ENCODE results near the gene KIFC1.

The KIFC1 gene

GRCh38 chr6:33418690-33419291 is 27.2 kb downstream of the KIFC1 start:
- H3K4me1 ChIP-seq = peaks cover 51 to 63% (median 58%) of the 10 kb centered on the region in 10 experiments
- H3K36me3 ChIP-seq = peaks cover 25 to 32% (median 26%) of the 10 kb centered on the region in 11 experiments; a peak in 21 of 22 replicates
- peak overlapping the region; percentile 61 to 82 (median 77) for H3K9ac ChIP-seq
- peak overlapping the region; percentile 78 to 89 (median 86) for H3K27ac ChIP-seq
- H3K27me3 ChIP-seq = peaks cover 0 to 15% (median 0%) of the 10 kb centered on the region in 11 experiments; a peak in 2 of 22 replicates
- H4K20me1 ChIP-seq = peaks cover 6 to 35% (median 17%) of the 10 kb centered on the region in 11 experiments; a peak in 10 of 22 replicates
- H3K4me2 ChIP-seq = peak overlapping the region; percentile 76 to 98 (median 88)
- H3K9me3 ChIP-seq (replicated peaks in 1 of 11) = no peaks in the 10 kb centered on the region
- peak overlapping the region; percentile 44 to 91 (median 79) for H3K4me3 ChIP-seq
- no peak for TF ChIP-seq Cebpa-rat (IDR thresholded peaks at IDR 0.05)

- Histone ChIP-seq H3K27ac (peak within 1 kb of the TSS; percentile 78 to 89 (median 86)), H3K27me3 (peaks cover 0 to 15% (median 0%) of the 10 kb centered on the region in 11 experiments; a peak in 2 of 22 replicates), H3K4me1 (peaks cover 51 to 63% (median 58%) of the 10 kb centered on the region in 10 experiments), H4K20me1 (peaks cover 6 to 27% (median 13%) of the 10 kb centered on the region in 11 experiments; a peak in 10 of 22 replicates), H3K9me3 (replicated peaks in 1 of 11) (no peaks in the 10 kb centered on the region), H3K9ac (peak within 1 kb of the TSS; percentile 54 to 78 (median 74); a peak in 20 of 22 replicates), H3K4me3 (peak within 1 kb of the TSS in 9 of 10 experiments; percentile 36 to 80 (median 51); a peak in 15 of 20 replicates), H3K4me2 (peak within 1 kb of the TSS; percentile 76 to 98 (median 88)), H3K36me3 (peaks cover 14 to 21% (median 18%) of the 10 kb centered on the region in 11 experiments; a peak in 20 of 22 replicates)
- no peak for TF ChIP-seq Cebpa-rat (IDR thresholded peaks at IDR 0.05)
Measured at GRCh38 chr6:33419580-33420490, 28.2 kb downstream of the KIFC1 start, which contains the start of gene SYNGAP1. TSS of gene SYNGAP1 (plus strand) at chr6:33420065. CDS start at chr6:33420265, 200 bp downstream.

- peaks cover 6 to 12% (median 9%) of the 10 kb centered on the region in 11 experiments; a peak in 20 of 22 replicates for H3K36me3 ChIP-seq
- no peaks in the 10 kb centered on the region for H3K9me3 ChIP-seq (replicated peaks in 1 of 11)
- H3K4me2 ChIP-seq = peak overlapping the region in 6 of 11 experiments; percentile 13 to 51 (median 32); a peak in 9 of 22 replicates
- no peak overlapping the region for H3K27ac ChIP-seq
- no peak for TF ChIP-seq Cebpa-rat (IDR thresholded peaks at IDR 0.05)
- no peak overlapping the region; a peak in 1 of 22 replicates for H3K9ac ChIP-seq
- peaks cover 0 to 15% (median 0%) of the 10 kb centered on the region in 11 experiments; a peak in 2 of 22 replicates for H3K27me3 ChIP-seq
- H3K4me1 ChIP-seq = peaks cover 46 to 58% (median 54%) of the 10 kb centered on the region in 10 experiments
- H3K4me3 ChIP-seq = no peak overlapping the region; a peak in 2 of 20 replicates
- H4K20me1 ChIP-seq = peaks cover 1 to 18% (median 4%) of the 10 kb centered on the region in 11 experiments; a peak in 10 of 22 replicates
Measured at GRCh38 chr6:33420491-33421343, 29.1 kb downstream of the KIFC1 start.

- H3K4me1 ChIP-seq = peaks cover 40 to 52% (median 49%) of the 10 kb centered on the region in 10 experiments
- H3K9ac ChIP-seq = no peak overlapping the region
- no peak overlapping the region for H3K4me3 ChIP-seq
- TF ChIP-seq Cebpa-rat (IDR thresholded peaks at IDR 0.05) = no peak
- H3K4me2 ChIP-seq = peak overlapping the region in 5 of 11 experiments; percentile 2 to 26 (median 18); a peak in 2 of 22 replicates
- H3K9me3 ChIP-seq (replicated peaks in 1 of 11) = no peaks in the 10 kb centered on the region
- no peak overlapping the region for H3K27ac ChIP-seq
- H4K20me1 ChIP-seq = peaks cover 0 to 12% (median 0%) of the 10 kb centered on the region in 11 experiments; a peak in 5 of 22 replicates
- peaks cover 0 to 15% (median 0%) of the 10 kb centered on the region in 11 experiments; a peak in 2 of 22 replicates for H3K27me3 ChIP-seq
- H3K36me3 ChIP-seq = peaks cover under 1 to 7% (median 4%) of the 10 kb centered on the region in 11 experiments; a peak in 12 of 22 replicates
Measured at GRCh38 chr6:33421344-33421643, 29.7 kb downstream of the KIFC1 start.

- TF ChIP-seq Cebpa-rat (IDR thresholded peaks at IDR 0.05) = no peak
- Histone ChIP-seq H3K9me3 (replicated peaks in 1 of 11) (no peaks in the 10 kb centered on the region), H3K36me3 (no peaks in the 10 kb centered on the region), H3K4me1 (peaks cover 39 to 50% (median 46%) of the 10 kb centered on the region in 10 experiments), H4K20me1 (peaks cover 0 to 2% (median 0%) of the 10 kb centered on the region in 11 experiments; a peak in 2 of 22 replicates), H3K27me3 (peaks cover 0 to 15% (median 0%) of the 10 kb centered on the region in 11 experiments; a peak in 2 of 22 replicates), H3K4me3 (no peak overlapping the region), H3K9ac (no peak overlapping the region), H3K27ac (no peak overlapping the region), H3K4me2 (peak overlapping the region; percentile 87 to 100 (median 98))
Measured at GRCh38 chr6:33423777-33424176, 32.2 kb downstream of the KIFC1 start.

GRCh38 chr6:33424855-33425667 is 33.4 kb downstream of the KIFC1 start:
- Histone ChIP-seq H4K20me1 (peaks cover 0 to 14% (median 0%) of the 10 kb centered on the region in 11 experiments; a peak in 4 of 22 replicates), H3K27me3 (peaks cover 0 to 15% (median 0%) of the 10 kb centered on the region in 11 experiments; a peak in 2 of 22 replicates), H3K9me3 (replicated peaks in 1 of 11) (no peaks in the 10 kb centered on the region), H3K4me1 (peaks cover 41 to 52% (median 48%) of the 10 kb centered on the region in 10 experiments), H3K4me2 (peak overlapping the region; percentile 87 to 100 (median 98)), H3K36me3 (no peaks in the 10 kb centered on the region), H3K27ac (peak overlapping the region; percentile 66 to 85 (median 76)), H3K9ac (peak overlapping the region; percentile 73 to 86 (median 82)), H3K4me3 (peak overlapping the region; percentile 58 to 78 (median 68))
- no peak for TF ChIP-seq Cebpa-rat (IDR thresholded peaks at IDR 0.05)
